ENCODE measurements around the gene RNPEPL1. TPM values are rescaled to one million over a fixed set of nuclear protein-coding genes. Genes with fewer than 3 reads are reported as not detected.
A peak's percentile ranks its signal among the peaks of the same experiment; 100 is the strongest.

RNPEPL1 gene
- polyA plus RNA-seq, 2 of the 4 experiments (the other 2 are of a cell fraction): 9.2 to 26.3 TPM

GRCh38 chr2:240595381-240596079 lies 27.2 kb downstream of the RNPEPL1 start:
- DNase-seq (ENCODE audit: low read depth in 1 of 2, low spot score in 1 of 2) (peak; percentile 30 to 50), ATAC-seq (peak; percentile 43 to 88; a peak in 4 of 6 replicates), FAIRE-seq (no peak)
- no peak overlapping the region for H3K4me3 ChIP-seq
- TF ChIP-seq RAD21 (conservative IDR thresholded peaks at IDR 0.05 in 1 of 2, IDR thresholded peaks at IDR 0.05 in 1 of 2) (peak in 1 of 2 experiments; percentile 17; a peak in 1 of 5 replicates), RFX5 (IDR thresholded peaks at IDR 0.05) (no peak), USF2 (IDR thresholded peaks at IDR 0.05) (no peak)
- no peak overlapping the region for H3K27ac ChIP-seq
- no peak overlapping the region for H3K4me2 ChIP-seq
- CTCF ChIA-PET: interaction anchor here (1.4 kb wide), 1 partner anchor 10 kb away, joined by 4 read pairs; the partner anchor contains the start of gene CAPN10
- POLR2A ChIA-PET: no interaction called here
- H3K4me1 ChIP-seq: no peaks in the 10 kb centered on the region
- no peaks in the 10 kb centered on the region for H3K9me3 ChIP-seq
- 69% methylated on average over 11 of the region's 18 CpGs for WGBS (ENCODE audit: missing lambda C conversion rate)

GRCh38 chr2:240596080-240596460 lies 27.8 kb downstream of the RNPEPL1 start:
- ChIA-PET CTCF (interaction anchor here (1.4 kb wide), 1 partner anchor 10 kb away, joined by 4 read pairs; the partner anchor contains the start of gene CAPN10), POLR2A (no interaction called here)
- Histone ChIP-seq H3K9me3 (no peaks in the 10 kb centered on the region), H3K4me1 (no peaks in the 10 kb centered on the region), H3K27ac (no peak overlapping the region), H3K4me2 (no peak overlapping the region), H3K4me3 (no peak overlapping the region)
- TF ChIP-seq CBX8 (IDR thresholded peaks at IDR 0.05): no peak
- TF ChIP-seq MAFK (IDR thresholded peaks at IDR 0.05; ENCODE audit: partially characterized antibody): no peak
- no peak for TF ChIP-seq E2F6 (IDR thresholded peaks at IDR 0.05; ENCODE audit: borderline replicate concordance, low read depth)
- no peak for TF ChIP-seq ZNF302 (CRISPR knock-in tag; IDR thresholded peaks at IDR 0.05)
- TF ChIP-seq HES2 (IDR thresholded peaks at IDR 0.05): no peak
- TF ChIP-seq KDM5A (IDR thresholded peaks at IDR 0.05): no peak
- TF ChIP-seq SMC3 (IDR thresholded peaks at IDR 0.05): no peak
- no peak for TF ChIP-seq POLR2A (IDR thresholded peaks at IDR 0.05; ENCODE audit: low read length)
- no peak for TF ChIP-seq CEBPB (IDR thresholded peaks at IDR 0.05)
- no peak for TF ChIP-seq ESRRA (IDR thresholded peaks at IDR 0.05; ENCODE audit: borderline replicate concordance, low read length)
- TF ChIP-seq HOXA7 (CRISPR knock-in tag; IDR thresholded peaks at IDR 0.05): no peak
- TF ChIP-seq MAX (IDR thresholded peaks at IDR 0.05): no peak
- TF ChIP-seq ZFP36 (IDR thresholded peaks at IDR 0.05; ENCODE audit: borderline replicate concordance, partially characterized antibody): no peak
- TF ChIP-seq TP53 (CRISPR knock-in tag; IDR thresholded peaks at IDR 0.05): no peak
- no peak for TF ChIP-seq ZSCAN20 (CRISPR knock-in tag; IDR thresholded peaks at IDR 0.05)
- TF ChIP-seq GATA3 (IDR thresholded peaks at IDR 0.05; ENCODE audit: borderline replicate concordance): no peak
- DNase-seq (ENCODE audit: low read depth in 1 of 2, low spot score in 1 of 2) (no peak), ATAC-seq (no peak), FAIRE-seq (no peak)
- WGBS (ENCODE audit: missing lambda C conversion rate): 98% methylated on average over 7 of the region's 17 CpGs

GRCh38 chr2:240596491-240596931 lies 28.2 kb downstream of the RNPEPL1 start:
- FAIRE-seq (no peak), ATAC-seq (no peak), DNase-seq (ENCODE audit: low read depth in 1 of 2, low spot score in 1 of 2) (no peak)
- Histone ChIP-seq H3K4me2 (no peak overlapping the region), H3K4me1 (no peaks in the 10 kb centered on the region), H3K9me3 (no peaks in the 10 kb centered on the region), H3K27ac (no peak overlapping the region), H3K4me3 (no peak overlapping the region)
- TF ChIP-seq HES2 (IDR thresholded peaks at IDR 0.05) (no peak), EHMT2 (IDR thresholded peaks at IDR 0.05; ENCODE audit: low read depth) (no peak), RAD21 (conservative IDR thresholded peaks at IDR 0.05 in 1 of 2, IDR thresholded peaks at IDR 0.05 in 1 of 2) (no peak), TFCP2L1 (CRISPR knock-in tag; IDR thresholded peaks at IDR 0.05) (no peak), FOXS1 (CRISPR knock-in tag; IDR thresholded peaks at IDR 0.05) (no peak), HOXA7 (CRISPR knock-in tag; IDR thresholded peaks at IDR 0.05) (no peak), HOXB5 (CRISPR knock-in tag; IDR thresholded peaks at IDR 0.05) (no peak), BCL3 (IDR thresholded peaks at IDR 0.05) (no peak), CEBPB (IDR thresholded peaks at IDR 0.05) (no peak), ZSCAN20 (CRISPR knock-in tag; IDR thresholded peaks at IDR 0.05) (no peak), JUN (IDR thresholded peaks at IDR 0.05) (no peak), GATA3 (IDR thresholded peaks at IDR 0.05; ENCODE audit: borderline replicate concordance) (no peak), MAFK (IDR thresholded peaks at IDR 0.05; ENCODE audit: partially characterized antibody) (no peak), MAZ (IDR thresholded peaks at IDR 0.05; ENCODE audit: borderline replicate concordance, low read depth, low read length) (no peak), KDM1A (IDR thresholded peaks at IDR 0.05; ENCODE audit: low read depth) (no peak), CHD4 (IDR thresholded peaks at IDR 0.05; ENCODE audit: borderline replicate concordance) (no peak)
- ChIA-PET CTCF (interaction anchor here (1.4 kb wide), 1 partner anchor 11 kb away, joined by 4 read pairs; the partner anchor contains the start of gene CAPN10), POLR2A (no interaction called here)
- 97% methylated on average over 7 of the region's 23 CpGs for WGBS (ENCODE audit: missing lambda C conversion rate)

Data from A549 (cell line).